NCI-H82 treated with DMSO at 0.1 percent for 48 hours (cell line): ENCODE data around the gene GNG13.
"Not testable (repeated sequence)": the region's sequence is repeated elsewhere in the genome, so short reads cannot be mapped to it uniquely, and the experiment has no call there.

Experiments used
- DNase-seq: peaks from one replicate; lab custom pipeline; 2025; ENCODE audit not compliant: unreplicated experiment; lab: John Stamatoyannopoulos, UW

GNG13 gene, protein sequence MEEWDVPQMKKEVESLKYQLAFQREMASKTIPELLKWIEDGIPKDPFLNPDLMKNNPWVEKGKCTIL

DNA sequence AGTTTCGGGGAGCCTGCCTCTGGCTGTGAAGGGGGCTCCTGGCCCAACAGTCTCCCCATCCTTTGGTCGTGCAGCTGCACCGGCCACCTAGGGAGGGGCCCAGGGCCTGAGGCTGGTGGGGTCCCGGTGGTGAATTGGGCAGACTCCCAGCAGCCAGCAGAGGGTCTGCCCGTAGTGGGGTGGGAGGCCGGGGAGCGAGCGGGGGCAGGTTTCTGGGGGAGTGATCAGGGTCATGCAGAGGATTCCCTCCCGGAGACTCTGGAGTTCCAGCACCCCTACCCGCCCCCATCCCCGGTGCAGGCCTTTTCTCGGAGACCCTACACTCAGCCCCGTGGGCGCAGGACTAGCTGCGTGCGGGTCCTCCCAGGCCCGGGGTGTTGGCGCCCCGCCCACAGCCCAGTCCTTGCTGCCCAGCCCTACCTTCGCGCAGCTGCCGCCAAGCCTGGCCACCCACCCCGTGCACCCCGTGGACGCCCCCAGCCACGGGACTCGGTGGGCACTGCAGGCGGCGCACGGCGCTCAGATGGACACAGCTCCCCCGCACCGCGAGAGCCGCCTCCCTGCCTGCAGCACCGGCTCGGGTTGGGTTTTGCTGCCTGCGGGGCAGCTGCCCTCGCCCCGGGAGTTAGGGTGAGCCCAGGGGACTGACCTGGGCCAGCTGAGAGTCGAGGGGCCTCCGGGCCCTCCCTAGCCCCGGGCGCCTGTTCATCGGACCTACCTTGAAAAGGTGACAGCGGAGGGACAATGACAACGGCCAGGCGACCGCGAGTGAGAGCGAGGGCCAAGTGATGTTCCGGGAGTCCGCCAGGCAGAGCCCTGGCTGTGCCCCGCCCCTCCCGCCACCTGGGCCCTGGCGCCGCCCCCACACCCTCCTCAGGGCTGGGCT lies at the start of gene GNG13:
Gene GNG13 (minus strand): TSS at position 787 of the 886 bp plus-strand sequence. CDS start 1,657 bp downstream, outside the sequence.
- DNase-seq, result no peak

DNA sequence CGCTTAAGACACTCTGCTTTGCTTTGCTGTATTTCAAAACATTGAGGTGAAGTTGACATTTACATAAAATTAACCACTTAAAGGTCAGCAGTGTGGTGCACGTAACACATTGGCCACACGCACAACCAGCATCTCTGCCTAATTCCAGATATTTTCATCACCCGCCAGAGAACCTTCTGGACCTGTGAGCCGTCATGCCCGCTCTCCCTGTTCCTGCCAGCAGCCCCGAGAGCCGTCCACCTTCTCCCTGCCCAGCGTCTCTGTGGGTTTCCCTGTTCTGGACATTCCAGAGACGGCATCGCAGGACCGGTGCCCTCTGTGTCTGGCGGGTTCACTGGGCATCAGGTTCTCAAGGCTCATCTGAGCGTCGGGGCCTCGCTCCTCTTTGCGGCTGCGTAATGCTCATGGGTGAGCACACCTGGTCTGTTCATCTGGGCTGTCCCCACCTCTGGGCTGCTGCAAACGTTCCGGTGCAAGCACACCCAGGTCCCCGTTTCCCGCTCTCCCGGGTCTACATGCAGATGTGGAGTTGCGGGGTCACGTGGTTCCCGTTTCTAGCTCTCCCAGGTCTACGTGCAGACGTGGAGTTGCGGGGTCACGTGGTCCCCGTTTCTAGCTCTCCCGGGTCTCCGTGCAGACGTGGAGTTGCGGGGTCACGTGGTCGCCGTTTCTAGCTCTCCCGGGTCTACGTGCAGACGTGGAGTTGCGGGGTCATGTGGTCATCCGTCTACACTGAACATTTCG lies 48.1 kb upstream of the GNG13 start:
- DNase-seq, result no peak

GRCh38 chr16:847681-848445 lies 47.3 kb upstream of the GNG13 start:
- no peak for DNase-seq

- DNase-seq, result no peak
These were observed 46.6 kb upstream of the GNG13 start for GRCh38 chr16:847151-847550.

GRCh38 chr16:845351-845745 lies 44.8 kb upstream of the GNG13 start:
- DNase-seq, result no peak

GRCh38 chr16:844638-845350 lies 44.3 kb upstream of the GNG13 start:
- no peak for DNase-seq

DNA sequence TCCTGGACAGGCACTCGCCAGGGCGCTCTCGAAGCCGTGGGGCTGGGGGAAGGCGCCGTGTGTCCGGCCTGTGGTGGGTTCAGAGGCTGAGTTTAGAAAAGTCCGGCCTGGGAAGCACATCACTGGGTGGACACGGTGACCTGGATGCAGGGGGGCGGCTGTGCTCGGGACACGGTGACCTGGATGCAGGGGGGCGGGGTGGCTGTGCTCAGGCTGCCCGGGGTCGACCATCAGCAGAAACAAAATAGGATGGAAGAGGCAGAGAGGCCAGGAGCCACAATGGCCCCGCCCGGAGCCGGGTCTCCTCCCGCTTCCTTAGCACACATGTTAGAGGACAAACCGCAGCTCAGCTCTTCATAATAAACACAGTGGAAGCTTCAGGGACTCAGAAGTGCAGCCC lies 43.2 kb upstream of the GNG13 start:
- no peak for DNase-seq

DNA sequence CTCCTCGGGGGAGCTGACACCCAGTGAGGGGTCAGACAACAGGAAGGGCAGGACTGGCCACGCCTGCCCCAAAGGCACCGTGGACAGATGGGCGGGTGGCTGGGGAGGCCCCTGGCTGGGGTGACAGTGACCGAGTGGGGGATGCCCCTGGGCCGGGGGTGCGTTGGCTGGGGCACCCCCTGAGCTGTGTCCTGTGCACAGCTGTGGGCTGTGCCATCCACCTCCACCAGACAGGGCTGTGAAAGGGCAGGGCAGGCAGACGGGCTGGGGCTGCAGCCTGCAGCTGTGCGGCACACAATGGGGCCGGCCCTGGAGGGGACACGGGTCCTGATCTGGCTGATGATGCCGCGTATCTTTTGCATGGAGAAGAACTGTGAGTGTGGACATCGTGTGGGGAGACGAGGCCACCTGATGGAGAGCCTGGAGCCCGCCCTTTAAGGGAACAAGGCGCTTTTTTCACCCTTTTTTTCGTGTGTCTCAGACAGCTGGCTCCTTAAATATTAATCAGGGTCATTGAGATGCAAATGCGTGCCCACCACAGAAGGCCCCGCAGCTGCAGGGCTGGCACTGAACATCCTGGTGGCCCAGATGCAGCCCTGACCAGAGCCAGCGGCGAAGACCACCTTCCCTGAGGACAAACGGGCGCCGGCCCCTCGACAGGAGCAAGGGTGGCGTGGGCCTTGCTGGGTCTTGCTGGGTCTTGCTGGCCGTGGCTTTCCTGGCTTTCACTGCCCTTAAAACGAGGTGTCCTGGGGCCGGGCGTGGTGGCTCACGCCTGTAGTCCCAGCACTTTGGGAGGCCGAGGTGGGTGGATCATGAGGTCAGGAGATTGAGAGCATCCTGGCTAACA lies 42.4 kb upstream of the GNG13 start:
- DNase-seq, result no peak

DNA sequence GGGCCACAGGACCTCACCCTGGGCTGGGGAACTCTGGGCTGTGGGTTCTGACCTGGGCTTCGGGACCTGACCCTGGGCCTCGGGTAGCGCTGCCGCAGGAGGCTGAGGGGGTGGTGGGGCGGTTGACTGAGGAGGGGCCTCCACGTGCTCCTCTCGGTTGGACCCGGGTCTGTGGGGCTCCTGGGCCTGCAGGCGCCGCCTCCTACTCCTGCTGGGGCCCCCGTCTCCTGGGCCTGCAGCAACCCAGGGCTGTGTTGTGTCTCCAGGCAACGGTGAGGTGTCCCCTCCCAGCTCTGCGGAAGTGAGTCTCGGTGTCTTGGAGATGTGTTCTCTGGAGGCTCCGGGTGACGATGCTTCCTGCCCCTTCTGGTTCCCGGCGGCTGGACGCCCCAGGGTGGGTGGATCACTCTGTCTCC lies 41.5 kb upstream of the GNG13 start:
- no peak for DNase-seq

GRCh38 chr16:841455-842060 lies 41.0 kb upstream of the GNG13 start:
- DNase-seq, result no peak

GRCh38 chr16:840561-841454 lies 40.3 kb upstream of the GNG13 start:
- no peak for DNase-seq

GRCh38 chr16:839643-840408 lies 39.3 kb upstream of the GNG13 start:
- no peak for DNase-seq

DNA sequence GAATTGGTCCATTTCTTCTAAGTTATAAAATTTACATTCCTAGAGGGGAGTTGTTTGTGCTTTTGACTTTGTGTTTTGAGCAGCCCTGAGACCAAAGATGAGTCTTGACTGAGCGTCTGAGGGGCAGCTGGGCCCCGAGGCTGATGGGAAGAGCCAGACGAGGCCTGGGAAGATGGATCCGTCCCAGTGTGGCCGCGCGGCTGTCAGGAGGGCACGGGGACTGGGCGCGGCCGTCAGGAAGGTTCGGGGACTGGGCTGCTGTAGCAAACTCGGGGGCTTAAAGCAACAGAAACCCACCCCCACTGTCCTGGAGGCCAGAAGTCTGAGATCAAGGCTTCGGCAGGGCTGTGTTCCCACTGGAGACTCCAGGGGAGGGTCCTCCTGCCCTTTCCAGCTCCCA lies 38.2 kb upstream of the GNG13 start:
- DNase-seq, result no peak

GRCh38 chr16:836822-837221 lies 36.3 kb upstream of the GNG13 start:
- DNase-seq, result not testable (repeated sequence)

DNA sequence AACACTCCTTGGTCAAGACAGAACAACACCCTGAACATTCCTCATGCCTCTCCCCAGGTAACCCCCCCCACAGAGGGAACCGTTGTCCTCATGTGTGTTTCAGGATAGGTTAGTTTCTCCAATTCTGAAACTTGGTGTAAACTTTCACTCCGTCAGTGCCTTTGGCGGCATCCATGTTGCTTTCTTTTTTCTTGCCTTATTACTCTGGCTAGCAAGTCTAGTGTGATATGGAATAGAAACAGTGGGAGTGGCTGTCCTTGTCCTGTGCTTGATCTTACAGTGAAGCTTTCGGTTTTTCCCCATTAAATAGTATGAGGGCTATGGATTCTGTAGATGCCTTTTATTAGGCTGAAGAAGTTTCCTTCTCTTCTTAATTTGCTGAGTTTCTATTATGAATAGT lies 35.7 kb upstream of the GNG13 start:
- no peak for DNase-seq

DNA sequence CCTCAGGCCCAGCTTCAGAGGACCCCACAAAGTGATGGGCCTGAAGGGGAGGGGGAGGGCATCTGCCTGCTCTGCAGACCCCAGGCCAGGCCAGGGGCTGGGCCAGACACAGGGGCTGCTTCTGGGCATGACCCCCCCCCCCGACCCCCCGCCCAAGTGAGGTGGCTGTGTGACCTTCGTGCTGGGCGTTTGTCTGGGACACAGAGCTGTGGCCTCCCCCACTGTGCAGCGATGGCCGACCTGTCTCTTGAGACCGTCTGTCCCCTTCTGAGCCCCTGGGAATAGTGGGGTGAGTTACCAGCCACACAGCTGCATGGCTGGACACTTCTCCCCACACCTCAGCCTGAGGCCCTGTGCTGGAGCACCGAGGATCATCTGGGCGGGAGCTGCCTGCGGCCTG lies 34.8 kb upstream of the GNG13 start:
- no peak for DNase-seq

- no peak for DNase-seq
These were observed 32.9 kb upstream of the GNG13 start for GRCh38 chr16:833411-833810.
